ENCODE results near the gene EBP. TPM values are rescaled to one million over a fixed set of nuclear protein-coding genes. Genes with fewer than 3 reads are reported as not detected.

EBP gene
- polyA plus RNA-seq, 1 donor from 2014 or later, result 134 TPM

- H3K36me3 ChIP-seq (ENCODE audit: insufficient read depth, low read length), result no peaks in the 10 kb centered on the region
- H3K27ac ChIP-seq (ENCODE audit: low read length), result no peak overlapping the region
- no peaks in the 10 kb centered on the region for H4K20me1 ChIP-seq (ENCODE audit: insufficient read depth)
- TF ChIP-seq SMC3 (conservative IDR thresholded peaks at IDR 0.05; ENCODE audit: poor library complexity) (no peak), POLR2AphosphoS5 (IDR thresholded peaks at IDR 0.05) (no peak), TAF1 (IDR thresholded peaks at IDR 0.05; ENCODE audit: low read depth) (no peak), EP300 (conservative IDR thresholded peaks at IDR 0.05; ENCODE audit: poor library complexity, severe bottlenecking) (no peak), CTCF (IDR thresholded peaks at IDR 0.05; ENCODE audit: poor library complexity, severe bottlenecking) (no peak), EZH2 (IDR thresholded peaks at IDR 0.05; ENCODE audit: borderline replicate concordance, insufficient read depth, low read length, poor library complexity, severe bottlenecking) (no peak), REST (IDR thresholded peaks at IDR 0.05; ENCODE audit: borderline replicate concordance) (no peak), MXI1 (conservative IDR thresholded peaks at IDR 0.05; ENCODE audit: poor library complexity, severe bottlenecking) (no peak), RAD21 (conservative IDR thresholded peaks at IDR 0.05) (no peak)
- no peaks in the 10 kb centered on the region for H3K9me3 ChIP-seq (ENCODE audit: low read length)
- H3K79me2 ChIP-seq (replicated peaks; ENCODE audit: insufficient read depth, low read length), result no peaks in the 10 kb centered on the region
- no peak overlapping the region for H3K4me2 ChIP-seq (ENCODE audit: low read length)
- no peak overlapping the region for H3K9ac ChIP-seq (ENCODE audit: low read length)
- H3F3A ChIP-seq (ENCODE audit: insufficient read depth, low read length, poor library complexity, severe bottlenecking), result no peaks in the 10 kb centered on the region
- no peak overlapping the region for H2AFZ ChIP-seq (ENCODE audit: low read depth, low read length)
- H3K27me3 ChIP-seq (ENCODE audit: insufficient read depth, low read depth, low read length), result no peaks in the 10 kb centered on the region
- H3K4me3 ChIP-seq (ENCODE audit: low read length), result no peak overlapping the region
- no peaks in the 10 kb centered on the region for H3K9me2 ChIP-seq (ENCODE audit: insufficient read depth, low read length)
Measured at GRCh38 chrX:48489296-48489695, 32.3 kb upstream of the EBP start.

GRCh38 chrX:48489892-48490291 is 31.7 kb upstream of the EBP start:
- Histone ChIP-seq H3K27me3 (ENCODE audit: insufficient read depth, low read depth, low read length) (no peaks in the 10 kb centered on the region), H3K36me3 (ENCODE audit: insufficient read depth, low read length) (no peaks in the 10 kb centered on the region)
- TF ChIP-seq MXI1 (conservative IDR thresholded peaks at IDR 0.05; ENCODE audit: poor library complexity, severe bottlenecking), result no peak
- no peak for TF ChIP-seq REST (IDR thresholded peaks at IDR 0.05; ENCODE audit: borderline replicate concordance)
- TF ChIP-seq SMC3 (conservative IDR thresholded peaks at IDR 0.05; ENCODE audit: poor library complexity), result no peak
- TF ChIP-seq EZH2 (IDR thresholded peaks at IDR 0.05; ENCODE audit: borderline replicate concordance, insufficient read depth, low read length, poor library complexity, severe bottlenecking), result no peak
- TF ChIP-seq CTCF (IDR thresholded peaks at IDR 0.05; ENCODE audit: poor library complexity, severe bottlenecking), result no peak
- no peak for TF ChIP-seq POLR2AphosphoS5 (IDR thresholded peaks at IDR 0.05)
- no peak for TF ChIP-seq TAF1 (IDR thresholded peaks at IDR 0.05; ENCODE audit: low read depth)
- TF ChIP-seq EP300 (conservative IDR thresholded peaks at IDR 0.05; ENCODE audit: poor library complexity, severe bottlenecking), result no peak
- TF ChIP-seq RAD21 (conservative IDR thresholded peaks at IDR 0.05), result no peak

More at GRCh38 chrX:48489892-48490291, 31.7 kb upstream of the EBP start:
- H3K79me2 ChIP-seq (replicated peaks; ENCODE audit: insufficient read depth, low read length), result no peaks in the 10 kb centered on the region
- no peak overlapping the region for H3K9ac ChIP-seq (ENCODE audit: low read length)
- no peaks in the 10 kb centered on the region for H3F3A ChIP-seq (ENCODE audit: insufficient read depth, low read length, poor library complexity, severe bottlenecking)
- no peaks in the 10 kb centered on the region for H4K20me1 ChIP-seq (ENCODE audit: insufficient read depth)
- H2AFZ ChIP-seq (ENCODE audit: low read depth, low read length), result no peak overlapping the region
- no peak overlapping the region for H3K4me2 ChIP-seq (ENCODE audit: low read length)
- H3K9me2 ChIP-seq (ENCODE audit: insufficient read depth, low read length), result no peaks in the 10 kb centered on the region
- H3K9me3 ChIP-seq (ENCODE audit: low read length), result no peaks in the 10 kb centered on the region
- H3K4me3 ChIP-seq (ENCODE audit: low read length), result no peak overlapping the region
- no peak overlapping the region for H3K27ac ChIP-seq (ENCODE audit: low read length)
